Esophagus squamous epithelium (tissue), 5 donors: ENCODE data around the gene BUD23. TPM values are rescaled to one million over a fixed set of nuclear protein-coding genes. Genes with fewer than 3 reads are reported as not detected.
"Not testable (repeated sequence)": the region's sequence is repeated elsewhere in the genome, so short reads cannot be mapped to it uniquely, and the experiment has no call there.

ENCODE experiments used
- DNase-seq: peaks from one replicate; lab custom pipeline; 2025; lab: John Stamatoyannopoulos, UW
- H3K27ac ChIP-seq, 4 donors: fragments of 200-600 bp; sonication (generic); one replicate each; pipeline ENCODE4 v1.5.1; 2016 to 2019; ENCODE audit warnings: mild to moderate bottlenecking in 1 of 4
- H3K27me3 ChIP-seq, 4 donors: fragments of 200-600 bp; sonication (generic); 1 replicate in 3 of 4; 2 replicates in 1 of 4; pipeline versions ENCODE4 v1.5.1 to v1.6.0; 2017 to 2021; ENCODE audit warnings: antibody characterized with exemption in 1 of 4
- H3K36me3 ChIP-seq, 3 donors: fragments of 200-600 bp; sonication (generic); one replicate each; pipeline ENCODE4 v1.5.1; 2016 to 2019
- H3K4me1 ChIP-seq, 3 donors: fragments of 200-600 bp; sonication (generic); one replicate each; pipeline ENCODE4 v1.5.1; 2017 to 2019
- H3K4me3 ChIP-seq, 4 donors: fragments of 200-600 bp; sonication (generic); 1 replicate in 3 of 4; 2 replicates in 1 of 4; pipeline ENCODE4 v1.5.1; 2016 to 2019; ENCODE audit warnings: mild to moderate bottlenecking in 2 of 4, moderate library complexity in 1 of 4
- H3K9me3 ChIP-seq, 3 donors: fragments of 200-600 bp; sonication (generic); one replicate each; pipeline ENCODE4 v1.5.1; 2016 to 2019
- CTCF ChIP-seq, 6 experiments: fragments of 450-650 bp in 4 of 6; fragments of 200-600 bp in 2 of 6; sonication (generic) in 2 of 6; IDR thresholded peaks; one replicate each; pipeline ENCODE4 v1.5.1; 2016 to 2019; ENCODE audit warnings: antibody characterized with exemption in 6 of 6, mild to moderate bottlenecking in 4 of 6, moderate library complexity in 4 of 6
- POLR2A ChIP-seq, 4 donors: fragments of 450-650 bp; IDR thresholded peaks; one replicate each; pipeline ENCODE4 v1.6.1; 2017; ENCODE audit warnings: antibody characterized with exemption in 4 of 4, mild to moderate bottlenecking in 4 of 4, moderate library complexity in 3 of 4
- WGBS, 2 donors: methylation state at CpG; one replicate each; pipeline ENCODE4 v1.1.5; 2018; 5-methylcytosine and 5-hydroxymethylcytosine counted together
- intact Hi-C: fragments of 100-400 bp; cut with DNase I; formaldehyde crosslinking; loops from one replicate; pipeline ENCODE4 v1.15.0; 2022
- total RNA-seq, 4 donors: library from RNA; depleted of rRNA; stranded (reverse); fragments of >200 nt; gene quantifications; one replicate each; pipeline ENCODE4 v1.1.0, GENCODE V29; 2016
- donor health status: DM: yes; HTN: yes; CAD: no.

The BUD23 gene
- total RNA-seq, 4 donors from 2014 or later, result 24.9 to 44.7 (median 42.6) TPM

GRCh38 chr7:73718438-73718881 lies 35.1 kb downstream of the BUD23 start:
- intact Hi-C loops, result no loop called here
- H3K9me3 ChIP-seq, result no peaks in the 10 kb centered on the region
- DNase-seq, result no peak
- no peaks in the 10 kb centered on the region for H3K36me3 ChIP-seq
- H3K4me1 ChIP-seq, result peaks cover 26 to 62% (median 45%) of the 10 kb centered on the region in 3 donors
- WGBS, 2 donors, result 24% methylated on average over 8 of the region's 9 CpGs; no CpG with 5 or more reads in 1 of the 2 donors
- TF ChIP-seq CTCF (IDR thresholded peaks at IDR 0.05), result no peak
- TF ChIP-seq POLR2A (IDR thresholded peaks at IDR 0.05), result no peak
- H3K4me3 ChIP-seq, result peak overlapping the region; percentile 62 to 92 (median 72)
- H3K27me3 ChIP-seq, result peaks cover 0 to 16% (median 0%) of the 10 kb centered on the region in 4 donors
- peak overlapping the region in 3 of 4 donors; percentile 5 to 49 (median 44) for H3K27ac ChIP-seq

GRCh38 chr7:73718905-73719805 lies 35.8 kb downstream of the BUD23 start, which contains the start of gene STX1A:
Gene STX1A (minus strand): TSS chr7:73719669. CDS start chr7:73719631, 38 bp downstream.
- H3K4me3 ChIP-seq, result peak within 1 kb of the TSS; percentile 62 to 92 (median 72)
- DNase-seq, result no peak
- TF ChIP-seq POLR2A (IDR thresholded peaks at IDR 0.05), result peak in 1 of 4 donors; percentile 64
- TF ChIP-seq CTCF (IDR thresholded peaks at IDR 0.05), result no peak
- peaks cover 26 to 62% (median 45%) of the 10 kb centered on the region in 3 donors for H3K4me1 ChIP-seq
- H3K27ac ChIP-seq, result peak within 1 kb of the TSS; percentile 44 to 67 (median 60)
- WGBS, 2 donors, result 0 to 4% methylated on average over 5 to 12 of the region's 96 CpGs
- H3K27me3 ChIP-seq, result peaks cover 0 to 10% (median 0%) of the 10 kb centered on the region in 4 donors
- no peaks in the 10 kb centered on the region for H3K36me3 ChIP-seq
- intact Hi-C loops, result no loop called here
- no peaks in the 10 kb centered on the region for H3K9me3 ChIP-seq

GRCh38 chr7:73719806-73720169 lies 36.4 kb downstream of the BUD23 start:
- H3K9me3 ChIP-seq, result no peaks in the 10 kb centered on the region
- DNase-seq, result no peak
- TF ChIP-seq CTCF (IDR thresholded peaks at IDR 0.05) (no peak), POLR2A (IDR thresholded peaks at IDR 0.05) (no peak)
- H3K27ac ChIP-seq, result no peak overlapping the region
- H3K4me1 ChIP-seq, result peaks cover 26 to 62% (median 45%) of the 10 kb centered on the region in 3 donors
- intact Hi-C loops, result loop anchor here (10.0 kb wide), 1 partner anchor 45 kb away; no protein-coding TSS in a partner anchor
- 17 to 46% methylated on average over 5 to 9 of the region's 16 CpGs for WGBS, 2 donors
- H3K36me3 ChIP-seq, result no peaks in the 10 kb centered on the region
- peaks cover 0 to 10% (median 0%) of the 10 kb centered on the region in 4 donors for H3K27me3 ChIP-seq
- peak overlapping the region in 3 of 4 donors; percentile 62 to 92 (median 76) for H3K4me3 ChIP-seq

GRCh38 chr7:73720443-73720842 lies 37.0 kb downstream of the BUD23 start:
- WGBS, 2 donors, result 89 to 92% methylated on average over 9 of the region's 9 CpGs
- H3K27me3 ChIP-seq, H3K9me3 ChIP-seq, H3K27ac ChIP-seq, H3K36me3 ChIP-seq, H3K4me3 ChIP-seq, DNase-seq: not testable (repeated sequence)
- H3K4me1 ChIP-seq, result peaks cover 26 to 60% (median 43%) of the 10 kb centered on the region in 3 donors
- intact Hi-C loops, result loop anchor here (10.0 kb wide), 1 partner anchor 46 kb away; no protein-coding TSS in a partner anchor

GRCh38 chr7:73721377-73721817 lies 38.0 kb downstream of the BUD23 start:
- peaks cover 0 to 12% (median 0%) of the 10 kb centered on the region in 4 donors for H3K27me3 ChIP-seq
- H3K36me3 ChIP-seq, result no peaks in the 10 kb centered on the region
- no peak overlapping the region for H3K4me3 ChIP-seq
- peaks cover 26 to 52% (median 33%) of the 10 kb centered on the region in 3 donors for H3K4me1 ChIP-seq
- TF ChIP-seq POLR2A (IDR thresholded peaks at IDR 0.05) (no peak), CTCF (IDR thresholded peaks at IDR 0.05) (no peak)
- WGBS, 2 donors, result 63 to 73% methylated on average over 2 of the region's 3 CpGs
- no peak for DNase-seq
- H3K27ac ChIP-seq, result no peak overlapping the region
- no peaks in the 10 kb centered on the region for H3K9me3 ChIP-seq
- intact Hi-C loops, result loop anchor here (10.0 kb wide), 1 partner anchor 47 kb away; no protein-coding TSS in a partner anchor

GRCh38 chr7:73722182-73722581 lies 38.8 kb downstream of the BUD23 start:
- H3K36me3 ChIP-seq, H3K4me3 ChIP-seq, H3K27ac ChIP-seq, DNase-seq, H3K9me3 ChIP-seq: not testable (repeated sequence)
- intact Hi-C loops, result loop anchor here (10.0 kb wide), 1 partner anchor 47 kb away; no protein-coding TSS in a partner anchor
- Histone ChIP-seq H3K4me1 (peaks cover 26 to 44% (median 26%) of the 10 kb centered on the region in 3 donors), H3K27me3 (peaks cover 0 to 20% (median 0%) of the 10 kb centered on the region in 4 donors)
- WGBS, 2 donors, result 44 to 59% methylated on average over 4 of the region's 4 CpGs
